DMS153 treated with DMSO at 0.1 percent for 48 hours (cell line): ENCODE measurements around the gene LNX1.

Experiments used
- DNase-seq: peaks from one replicate; lab custom pipeline; 2025; ENCODE audit not compliant: unreplicated experiment; lab: John Stamatoyannopoulos, UW

LNX1 gene

GRCh38 chr4:53599632-53600031 lies 8.3 kb upstream of the LNX1 start:
- DNase-seq: no peak

DNA sequence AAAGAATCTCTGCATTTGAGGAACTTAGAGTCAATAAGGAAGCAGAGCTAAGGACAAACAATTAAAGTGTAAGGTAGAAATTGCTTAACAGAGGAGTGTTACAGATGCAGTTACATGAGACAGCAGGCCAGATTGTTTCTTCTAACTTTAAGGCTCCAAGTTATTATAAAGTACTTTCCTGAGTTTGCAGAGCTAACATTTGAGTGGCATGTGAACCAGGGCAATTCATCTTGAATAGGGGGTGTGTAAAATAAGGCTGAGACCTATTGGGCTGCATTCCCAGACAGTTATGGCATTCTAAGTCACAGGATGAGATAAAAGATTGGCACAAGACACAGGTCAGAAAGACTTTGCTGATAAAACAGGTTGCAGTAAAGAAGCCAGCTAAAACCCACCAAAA lies 7.6 kb upstream of the LNX1 start:
- DNase-seq: no peak

- no peak for DNase-seq
These were observed 7.2 kb upstream of the LNX1 start for GRCh38 chr4:53598483-53598882.

DNA sequence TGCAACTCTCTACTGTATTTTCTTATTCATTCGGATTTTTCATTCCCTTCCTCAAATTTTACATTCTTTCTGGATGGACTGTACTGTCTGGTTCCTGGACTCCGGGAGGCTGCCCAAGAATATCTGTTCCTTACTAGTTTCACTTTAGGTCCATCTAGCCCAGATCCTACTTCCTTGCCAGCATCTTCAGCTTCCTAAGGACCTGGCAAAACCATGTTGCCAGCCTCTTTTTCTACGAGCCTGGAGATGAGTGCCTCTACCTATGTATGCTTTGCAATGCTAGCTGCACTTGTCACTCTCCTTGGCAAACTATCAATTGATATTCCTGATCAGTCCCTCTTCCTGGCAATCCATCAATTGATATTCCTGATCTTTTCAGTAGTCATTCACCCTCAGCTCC lies 5.6 kb upstream of the LNX1 start:
- DNase-seq: no peak

- no peak for DNase-seq
These were observed 4.5 kb upstream of the LNX1 start for GRCh38 chr4:53595834-53596233.

- no peak for DNase-seq
These were observed 3.9 kb upstream of the LNX1 start for GRCh38 chr4:53595204-53595603.

GRCh38 chr4:53593765-53594164 lies 2.5 kb upstream of the LNX1 start:
- no peak for DNase-seq

- DNase-seq: peak; percentile 71
These were observed 1.6 kb upstream of the LNX1 start for GRCh38 chr4:53592686-53593501.

- peak; percentile 10 for DNase-seq
These were observed 836 bp upstream of the LNX1 start for GRCh38 chr4:53592122-53592521.

DNA sequence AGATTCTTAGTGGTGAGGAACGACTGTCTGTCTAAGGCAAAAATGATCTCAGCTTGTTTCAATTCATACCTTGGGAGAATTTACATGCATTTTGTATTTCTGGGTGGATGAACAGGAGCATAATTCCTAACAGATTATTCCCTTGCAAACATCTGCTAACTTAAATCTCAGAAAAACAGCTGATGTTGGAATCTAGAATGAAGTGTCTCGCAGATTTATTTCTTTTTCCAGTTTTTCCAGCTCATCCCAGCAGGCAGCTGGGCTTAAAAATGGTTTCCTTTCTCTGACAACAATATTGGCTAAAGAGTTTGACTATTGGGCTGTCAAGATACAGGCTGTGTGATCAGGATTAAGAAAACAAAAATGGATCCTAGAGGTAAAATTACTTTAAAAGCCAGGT lies 1.1 kb downstream of the LNX1 start:
- no peak for DNase-seq

DNA sequence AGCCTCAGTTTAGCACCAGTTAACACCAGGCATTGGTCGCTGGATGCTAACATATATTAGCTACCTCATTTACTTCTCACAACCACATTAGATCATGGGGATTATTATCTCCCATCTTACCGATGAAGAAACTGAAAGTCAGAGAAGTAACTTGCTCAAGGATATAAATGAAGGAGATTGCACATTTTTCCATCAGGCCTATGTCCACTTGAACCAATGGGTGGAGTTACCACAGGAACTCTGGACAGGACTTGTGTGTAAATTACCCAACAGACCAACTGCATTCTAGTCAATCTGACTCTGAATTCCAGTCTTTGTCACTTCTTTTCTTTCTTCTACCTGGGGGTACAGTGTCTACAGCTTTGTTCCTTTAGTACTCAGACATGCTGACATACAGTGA lies 1.8 kb downstream of the LNX1 start:
- no peak for DNase-seq

DNA sequence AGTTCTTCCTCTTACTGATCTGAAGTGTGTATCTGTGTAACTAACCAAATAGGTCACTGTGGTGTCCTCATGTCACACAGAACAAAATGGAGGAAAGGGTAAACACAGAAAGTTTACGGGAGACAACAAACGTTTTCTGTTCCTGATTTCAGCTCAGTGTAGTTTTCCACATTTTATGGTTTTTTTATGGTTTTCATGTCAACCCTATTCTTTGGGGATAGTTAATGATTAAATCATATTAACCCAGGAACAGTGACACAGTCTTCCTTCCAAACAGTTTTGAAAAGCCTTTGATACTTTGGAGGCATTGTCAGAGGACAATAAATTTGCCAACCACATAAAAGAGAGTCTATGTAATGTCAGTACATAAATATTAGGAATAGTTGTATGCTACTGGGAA lies 4.2 kb downstream of the LNX1 start:
- no peak for DNase-seq

GRCh38 chr4:53586121-53586816 lies 5.0 kb downstream of the LNX1 start:
- DNase-seq: no peak

- DNase-seq: no peak
These were observed 6.6 kb downstream of the LNX1 start for GRCh38 chr4:53584658-53585057.

GRCh38 chr4:53583513-53583912 lies 7.8 kb downstream of the LNX1 start:
- no peak for DNase-seq

GRCh38 chr4:53582194-53582593 lies 9.1 kb downstream of the LNX1 start:
- DNase-seq: no peak

DNA sequence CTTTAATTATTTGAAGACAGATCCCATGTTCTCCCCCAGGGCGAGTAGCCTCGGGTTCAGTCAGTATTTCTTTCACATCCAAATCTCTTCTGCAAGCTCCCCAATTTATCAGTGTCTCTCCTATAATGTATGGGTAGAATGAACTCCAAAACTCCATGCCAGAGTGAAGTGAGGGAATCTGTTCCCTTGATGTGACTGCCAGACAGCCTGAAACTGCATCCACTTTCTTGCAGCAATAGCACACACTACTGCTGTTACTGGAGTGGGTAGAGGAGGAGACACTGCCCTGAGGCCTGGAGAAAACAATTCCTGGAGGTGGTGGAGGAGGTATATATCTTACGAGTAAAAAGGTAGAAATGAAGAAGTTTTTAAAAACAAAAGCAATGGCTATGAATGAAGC lies 11.0 kb downstream of the LNX1 start:
- no peak for DNase-seq

DNA sequence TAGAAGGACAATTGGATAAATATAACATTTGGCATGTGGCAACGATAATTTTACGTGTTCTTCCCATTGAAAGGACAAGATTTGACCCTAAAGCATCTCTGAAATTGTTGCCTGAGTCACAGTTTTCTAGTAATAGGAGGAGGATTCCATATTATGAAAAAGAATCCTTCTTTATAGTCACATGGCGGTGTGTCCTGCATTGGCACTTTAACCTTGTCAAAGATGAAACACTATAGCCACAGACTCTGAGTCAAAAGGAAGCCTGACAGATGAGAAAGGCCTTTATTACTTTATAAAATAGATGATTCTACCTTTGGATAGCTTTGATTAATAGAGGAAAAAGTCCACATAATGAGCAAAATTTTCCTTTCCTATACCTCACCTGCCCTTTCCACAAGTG lies 11.5 kb downstream of the LNX1 start:
- no peak for DNase-seq

- peak; percentile 72 for DNase-seq
These were observed 14.5 kb downstream of the LNX1 start for GRCh38 chr4:53576676-53577372.

DNA sequence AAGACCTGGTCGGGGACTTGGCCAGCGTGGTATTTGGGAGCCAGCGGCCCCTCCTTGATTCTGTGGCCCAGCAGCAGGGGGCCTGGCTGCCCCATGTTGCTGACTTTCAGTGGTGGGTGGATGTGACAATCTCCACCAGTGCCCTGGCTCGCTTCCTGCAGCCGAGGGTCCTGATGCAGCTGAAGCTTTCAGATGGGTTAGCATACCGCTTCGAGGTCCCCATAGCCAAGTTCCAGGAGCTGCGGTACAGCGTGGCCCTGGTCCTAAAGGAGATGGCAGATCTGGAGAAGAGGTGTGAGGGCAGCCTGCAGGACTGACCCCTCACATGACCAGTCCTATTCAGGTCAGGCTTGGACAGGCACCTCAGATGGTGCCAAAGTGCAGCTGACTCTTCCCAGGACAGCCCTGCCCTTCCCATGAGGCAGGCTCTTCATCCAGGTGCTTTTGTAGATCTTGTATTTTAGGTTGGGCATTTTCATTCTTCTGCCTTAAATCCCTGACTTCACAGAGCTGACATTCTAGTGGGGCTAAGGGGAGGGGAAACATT lies 15.1 kb downstream of the LNX1 start:
- no peak for DNase-seq

- DNase-seq: no peak
These were observed 15.7 kb downstream of the LNX1 start for GRCh38 chr4:53575552-53575951.

DNA sequence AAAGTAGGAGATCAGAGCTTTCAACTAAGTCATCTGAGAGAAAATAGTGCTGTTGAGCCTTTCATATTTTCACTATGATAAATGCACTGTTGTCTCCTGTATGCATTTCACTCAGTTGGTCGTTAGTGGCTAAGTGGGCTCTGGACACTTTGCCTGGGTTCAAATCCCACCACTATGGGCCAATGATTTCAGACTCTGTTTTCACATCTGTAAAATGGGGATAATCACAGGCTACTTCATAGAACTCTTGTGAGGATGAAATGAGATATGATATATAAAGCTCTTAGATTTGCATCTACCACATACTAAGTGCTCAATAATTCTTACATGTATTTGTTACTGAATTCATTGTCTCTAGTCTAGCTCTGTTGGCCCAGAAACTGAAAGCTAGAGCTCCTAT lies 16.8 kb downstream of the LNX1 start:
- DNase-seq: no peak
